Common myeloid progenitor, CD34-positive (primary cell): ENCODE data around the gene SOCS3.

Experiments
- CTCF ChIA-PET: fragments of 350-600 bp; sonication (Branson Sonifier 250); formaldehyde crosslinking; loops from one replicate; lab custom pipeline; 2021; ENCODE audit warnings: antibody characterized with exemption; lab: Charles Lee
- POLR2A ChIA-PET: fragments of 350-600 bp; sonication (Branson Sonifier 250); formaldehyde crosslinking; loops from one replicate; lab custom pipeline; 2021; ENCODE audit warnings: antibody characterized with exemption; lab: Charles Lee
- DNase-seq, 3 donors: peaks; one replicate each; pipeline versions ENCODE4 v3.0.0 to v3.0.0-alpha.2; 2013
- H3K27ac ChIP-seq, 2 experiments: 1 replicate in 1 of 2; 2 replicates in 1 of 2; pipeline ENCODE4 v1.7.0; 2013; ENCODE audit warnings: inconsistent platforms in 2 of 2, low read length in 2 of 2, mild to moderate bottlenecking in 2 of 2, low read depth in 1 of 2, moderate library complexity in 1 of 2; ENCODE audit not compliant: severe bottlenecking in 2 of 2, insufficient read depth in 1 of 2, poor library complexity in 1 of 2
- H3K27me3 ChIP-seq, 5 experiments: replicated peaks in 2 of 5; 1 replicate in 3 of 5; 2 replicates in 2 of 5; pipeline versions ENCODE4 v1.6.1 to v1.7.0; 2013; ENCODE audit warnings: low read length in 4 of 5, mild to moderate bottlenecking in 2 of 5, moderate library complexity in 2 of 5, inconsistent platforms in 1 of 5; ENCODE audit not compliant: insufficient read depth in 5 of 5, control insufficient read depth in 4 of 5
- H3K36me3 ChIP-seq, 4 experiments: 1 replicate in 2 of 4; 2 replicates in 2 of 4; pipeline versions ENCODE4 v1.6.1 to v1.7.0; 2013; ENCODE audit warnings: low read length in 3 of 4, control low read depth in 1 of 4, mild to moderate bottlenecking in 1 of 4; ENCODE audit not compliant: control insufficient read depth in 4 of 4, insufficient read depth in 4 of 4
- H3K4me1 ChIP-seq, 4 experiments: 1 replicate in 3 of 4; 2 replicates in 1 of 4; pipeline versions ENCODE4 v1.6.1 to v1.7.1; 2013; ENCODE audit warnings: low read length in 3 of 4, mild to moderate bottlenecking in 3 of 4, control low read depth in 1 of 4, inconsistent platforms in 1 of 4, moderate library complexity in 1 of 4; ENCODE audit not compliant: control insufficient read depth in 4 of 4, insufficient read depth in 4 of 4; ENCODE audit errors: control extremely low read depth in 1 of 4
- H3K4me3 ChIP-seq, 7 experiments: 1 replicate in 4 of 7; 2 replicates in 3 of 7; pipeline versions ENCODE4 v1.5.1 to v1.7.0; 2013; ENCODE audit warnings: mild to moderate bottlenecking in 7 of 7, low read length in 6 of 7, moderate library complexity in 6 of 7, inconsistent platforms in 2 of 7, low read depth in 2 of 7, control low read depth in 1 of 7; ENCODE audit not compliant: insufficient read depth in 4 of 7, control insufficient read depth in 1 of 7; ENCODE audit errors: extremely low read depth in 1 of 7
- H3K9me3 ChIP-seq, 5 experiments: 1 replicate in 4 of 5; 2 replicates in 1 of 5; pipeline versions ENCODE4 v1.6.1 to v1.7.1; 2013; ENCODE audit warnings: low read length in 4 of 5, mild to moderate bottlenecking in 2 of 5, inconsistent platforms in 1 of 5, low read depth in 1 of 5, moderate library complexity in 1 of 5; ENCODE audit not compliant: control insufficient read depth in 4 of 5, insufficient read depth in 2 of 5; ENCODE audit errors: control extremely low read depth in 1 of 5
- WGBS: methylation state at CpG from one replicate; pipeline ENCODE4 v1.1.5; 2013; ENCODE audit not compliant: insufficient coverage; 5-methylcytosine and 5-hydroxymethylcytosine counted together

The SOCS3 gene

DNA sequence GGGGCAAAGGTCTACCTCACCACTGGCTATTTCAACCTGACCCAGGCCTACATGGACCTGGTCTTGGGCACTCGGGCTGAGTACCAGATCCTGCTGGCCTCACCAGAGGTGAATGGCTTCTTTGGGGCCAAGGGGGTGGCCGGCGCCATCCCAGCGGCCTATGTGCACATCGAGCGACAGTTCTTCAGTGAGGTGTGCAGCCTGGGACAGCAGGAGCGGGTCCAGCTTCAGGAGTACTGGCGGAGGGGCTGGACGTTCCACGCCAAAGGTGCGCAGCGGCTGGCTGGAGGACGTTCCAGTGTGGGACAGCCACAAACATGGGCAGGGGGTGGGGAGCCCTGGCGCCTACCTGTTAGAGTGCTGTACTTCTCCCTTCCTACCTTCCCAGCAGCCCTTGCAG lies 43.9 kb upstream of the SOCS3 start:
- Histone ChIP-seq H3K27me3 (no peaks in the 10 kb centered on the region), H3K27ac (no peak overlapping the region), H3K4me1 (peaks cover 0 to 2% (median 0%) of the 10 kb centered on the region in 4 experiments), H3K36me3 (peaks cover 6 to 89% (median 76%) of the 10 kb centered on the region in 4 experiments), H3K9me3 (no peaks in the 10 kb centered on the region), H3K4me3 (no peak overlapping the region)
- CTCF ChIA-PET = interaction anchor here (0.6 to 1.2 kb wide), 2 partner anchors 18 to 178 kb away, joined by 3 to 5 read pairs; no protein-coding TSS in a partner anchor
- over 99% methylated on average over 13 of the region's 14 CpGs for WGBS
- POLR2A ChIA-PET = no interaction called here
- DNase-seq = no peak

DNA sequence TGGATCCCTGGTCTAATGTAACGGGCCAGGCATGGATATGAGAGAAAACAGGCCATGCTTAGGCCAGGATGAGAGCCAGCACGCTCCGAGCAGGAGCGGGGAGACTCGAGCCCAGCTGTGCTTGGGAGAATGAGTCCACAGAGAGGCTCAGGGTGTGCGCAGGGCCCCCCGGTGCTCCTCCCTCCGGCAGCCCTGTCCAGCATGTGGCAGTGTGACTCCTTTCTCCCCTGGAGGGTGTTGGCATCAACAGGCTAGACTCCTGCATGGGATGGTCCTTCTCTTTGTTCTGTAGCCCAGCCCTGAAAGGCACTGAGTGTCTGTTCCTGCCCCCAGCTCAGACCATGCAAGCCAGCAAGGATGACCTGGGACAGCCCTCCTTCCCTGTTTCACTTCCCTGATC lies 42.0 kb upstream of the SOCS3 start:
- POLR2A ChIA-PET = interaction anchor here (0.8 kb wide), 1 partner anchor 10 kb away, joined by 3 read pairs; no protein-coding TSS in a partner anchor
- Histone ChIP-seq H3K36me3 (peaks cover 10 to 91% (median 79%) of the 10 kb centered on the region in 4 experiments), H3K4me1 (no peaks in the 10 kb centered on the region)

DNA sequence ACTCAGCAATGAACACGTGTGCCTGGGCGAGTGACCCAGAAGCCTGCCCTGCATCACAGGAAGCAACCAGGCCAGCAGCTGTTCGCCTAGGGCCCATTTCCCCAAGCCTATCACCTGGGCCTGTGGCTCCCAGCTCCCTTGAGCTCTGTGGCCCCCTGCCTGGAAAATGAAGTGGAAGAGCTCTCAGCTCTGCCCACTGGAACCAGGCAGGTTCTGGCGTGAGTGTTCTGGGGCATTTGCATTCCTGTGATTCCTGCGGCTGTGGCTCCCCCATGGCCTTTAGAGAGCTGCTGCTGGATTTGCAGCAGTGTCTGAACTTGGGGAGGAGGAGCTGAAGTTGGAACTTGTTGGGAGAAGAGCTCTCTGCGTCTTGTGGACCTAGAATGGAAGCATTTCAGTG lies 41.4 kb upstream of the SOCS3 start:
- Histone ChIP-seq H3K27me3 (no peaks in the 10 kb centered on the region), H3K4me1 (no peaks in the 10 kb centered on the region), H3K9me3 (no peaks in the 10 kb centered on the region), H3K4me3 (no peak overlapping the region), H3K36me3 (peaks cover 10 to 92% (median 79%) of the 10 kb centered on the region in 4 experiments), H3K27ac (no peak overlapping the region)
- no peak for DNase-seq
- CTCF ChIA-PET = interaction anchor here (0.8 to 1.8 kb wide), 5 partner anchors 9 to 151 kb away, joined by 3 to 8 read pairs (median 4); no protein-coding TSS in a partner anchor
- POLR2A ChIA-PET = interaction anchor here (0.8 kb wide), 1 partner anchor 11 kb away, joined by 3 read pairs; no protein-coding TSS in a partner anchor
- 93% methylated on average over 6 of the region's 6 CpGs for WGBS

More for the DNA sequence above, 42.0 kb upstream of the SOCS3 start:
- CTCF ChIA-PET = interaction anchor here (1.3 to 1.8 kb wide), 5 partner anchors 9 to 23 kb away, joined by 4 to 8 read pairs (median 4); no protein-coding TSS in a partner anchor
- no peak for DNase-seq
- WGBS = 98% methylated on average over 8 of the region's 8 CpGs
- no peak overlapping the region for H3K27ac ChIP-seq
- H3K27me3 ChIP-seq = no peaks in the 10 kb centered on the region
- no peak overlapping the region for H3K4me3 ChIP-seq
- H3K9me3 ChIP-seq = no peaks in the 10 kb centered on the region

DNA sequence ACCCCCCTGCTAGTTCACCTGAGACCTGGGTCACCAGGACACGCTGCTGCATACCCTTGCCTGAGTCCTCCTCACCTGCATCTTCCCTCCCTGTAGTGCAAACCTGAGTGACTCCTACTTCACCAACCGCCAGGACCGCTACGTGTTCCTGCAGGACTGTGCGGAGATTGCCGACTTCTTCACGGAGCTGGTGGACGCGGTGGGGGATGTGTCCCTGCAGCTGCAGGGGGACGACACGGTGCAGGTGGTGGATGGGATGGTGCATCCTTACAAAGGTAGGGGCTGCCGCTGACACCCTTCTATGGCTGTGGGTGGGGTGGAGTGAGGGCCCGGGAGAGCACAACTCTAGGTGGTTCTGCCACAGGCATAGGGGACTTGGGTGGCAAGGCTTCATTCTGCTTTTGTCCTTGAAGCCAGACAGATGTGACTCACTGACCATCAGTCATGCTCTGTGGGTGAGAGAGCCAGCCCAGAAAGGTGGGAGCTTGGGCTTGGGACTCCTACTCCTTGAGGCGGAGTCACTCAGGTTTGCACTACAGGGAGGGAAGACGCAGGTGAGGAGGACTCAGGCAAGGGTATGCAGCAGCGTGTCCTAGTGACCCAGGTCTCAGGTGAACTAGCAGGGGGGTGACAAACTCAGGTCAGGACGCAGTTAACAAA lies 40.8 kb upstream of the SOCS3 start:
- POLR2A ChIA-PET = no interaction called here
- 84% methylated on average over 7 of the region's 17 CpGs for WGBS
- H3K27ac ChIP-seq = no peak overlapping the region
- H3K4me3 ChIP-seq = no peak overlapping the region
- H3K9me3 ChIP-seq = no peaks in the 10 kb centered on the region
- no peaks in the 10 kb centered on the region for H3K27me3 ChIP-seq
- peaks cover 10 to 92% (median 82%) of the 10 kb centered on the region in 4 experiments for H3K36me3 ChIP-seq
- H3K4me1 ChIP-seq = no peaks in the 10 kb centered on the region
- CTCF ChIA-PET = interaction anchor here (0.8 to 1.8 kb wide), 4 partner anchors 10 to 151 kb away, joined by 3 to 8 read pairs (median 6); no protein-coding TSS in a partner anchor
- no peak for DNase-seq

DNA sequence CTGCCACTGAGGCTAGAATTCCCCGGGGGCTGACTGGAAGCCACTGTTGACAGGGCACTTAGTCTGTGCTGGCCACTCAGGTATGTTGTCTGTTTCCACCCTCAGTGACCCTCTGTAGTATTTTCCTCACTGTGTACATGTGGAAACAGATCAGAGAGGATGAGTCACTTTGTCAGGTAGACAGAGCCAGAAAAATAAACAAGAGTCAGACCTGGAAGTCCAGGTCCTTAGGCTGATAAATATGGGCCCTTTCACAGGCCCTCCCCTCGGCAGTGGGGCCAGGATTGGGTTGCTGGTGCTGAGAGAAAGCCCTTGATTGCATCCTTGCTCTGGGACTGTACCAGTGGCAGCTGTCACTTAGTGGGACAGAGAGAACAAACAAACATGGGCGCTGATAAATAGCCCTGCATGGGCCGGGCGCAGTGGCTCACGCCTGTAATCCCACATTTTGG lies 39.8 kb upstream of the SOCS3 start:
- H3K4me3 ChIP-seq = no peak overlapping the region
- H3K27ac ChIP-seq = no peak overlapping the region
- WGBS = 100% methylated on average over 6 of the region's 6 CpGs
- no peaks in the 10 kb centered on the region for H3K9me3 ChIP-seq
- peaks cover 13 to 92% (median 84%) of the 10 kb centered on the region in 4 experiments for H3K36me3 ChIP-seq
- no peak for DNase-seq
- POLR2A ChIA-PET = no interaction called here
- CTCF ChIA-PET = no interaction called here
- H3K4me1 ChIP-seq = no peaks in the 10 kb centered on the region
- no peaks in the 10 kb centered on the region for H3K27me3 ChIP-seq

DNA sequence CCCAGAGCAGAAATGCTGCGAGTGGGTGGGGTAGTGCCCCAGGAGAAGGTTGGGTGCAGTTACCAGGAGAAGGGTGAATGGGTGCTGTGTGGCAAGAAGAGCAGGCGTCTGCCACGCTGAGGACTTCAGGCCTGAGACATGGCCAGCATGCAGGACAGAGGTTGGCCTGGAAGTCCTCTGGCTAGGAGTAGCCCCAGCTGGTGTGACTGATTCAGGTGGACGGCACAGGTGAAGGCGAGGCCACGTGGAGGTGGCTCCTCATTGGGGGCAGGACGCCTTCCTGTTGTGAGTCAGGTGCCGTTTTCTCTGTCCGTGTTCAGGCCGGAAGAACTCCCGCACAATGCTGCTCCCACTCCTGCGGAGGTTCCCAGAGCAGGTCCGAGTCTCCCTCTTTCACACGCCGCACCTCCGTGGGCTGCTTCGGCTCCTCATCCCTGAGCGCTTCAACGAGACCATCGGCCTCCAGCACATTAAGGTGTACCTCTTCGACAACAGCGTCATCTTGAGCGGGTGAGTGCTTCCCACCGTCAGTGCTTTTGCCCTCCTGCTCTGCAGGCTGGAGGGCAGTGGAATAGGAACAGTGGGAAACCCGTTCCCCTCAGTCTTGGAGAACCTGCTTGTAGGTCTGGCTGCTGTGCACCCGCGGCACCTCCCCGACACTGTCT lies 39.3 kb upstream of the SOCS3 start:
- Histone ChIP-seq H3K27ac (no peak overlapping the region), H3K36me3 (peaks cover 13 to 90% (median 83%) of the 10 kb centered on the region in 4 experiments), H3K4me3 (no peak overlapping the region), H3K27me3 (no peaks in the 10 kb centered on the region), H3K9me3 (no peaks in the 10 kb centered on the region), H3K4me1 (no peaks in the 10 kb centered on the region)
- no peak for DNase-seq
- ChIA-PET CTCF (no interaction called here), POLR2A (no interaction called here)
- 97% methylated on average over 28 of the region's 28 CpGs for WGBS

DNA sequence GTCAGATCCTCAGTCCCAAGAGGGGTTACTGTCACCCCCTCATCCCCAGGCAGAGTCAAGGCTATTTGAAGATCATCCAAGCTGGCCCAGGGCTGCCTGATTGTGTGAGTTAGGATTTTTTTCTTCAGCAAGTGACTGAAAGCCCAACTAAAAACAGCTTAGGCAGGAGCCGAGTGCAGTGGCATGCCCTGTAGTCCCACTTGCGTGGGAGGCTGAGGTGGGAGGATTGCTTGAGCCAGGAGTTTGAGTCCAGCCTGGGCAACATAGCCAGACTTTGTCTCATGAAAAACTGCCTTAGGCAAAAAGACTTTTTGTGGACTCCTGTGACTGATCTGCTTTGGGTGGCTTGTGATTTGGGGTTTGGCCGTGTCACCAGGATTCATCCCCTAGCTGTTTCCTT lies 38.5 kb upstream of the SOCS3 start:
- no peaks in the 10 kb centered on the region for H3K27me3 ChIP-seq
- 100% methylated on average over 3 of the region's 3 CpGs for WGBS
- H3K27ac ChIP-seq = no peak overlapping the region
- peaks cover 17 to 88% (median 79%) of the 10 kb centered on the region in 4 experiments for H3K36me3 ChIP-seq
- DNase-seq = no peak
- ChIA-PET POLR2A (no interaction called here), CTCF (no interaction called here)
- no peaks in the 10 kb centered on the region for H3K4me1 ChIP-seq
- no peaks in the 10 kb centered on the region for H3K9me3 ChIP-seq
- H3K4me3 ChIP-seq = no peak overlapping the region
